GM12878 (cell line): ENCODE results near the gene PRDM16. TPM values are rescaled to one million over a fixed set of nuclear protein-coding genes. Genes with fewer than 3 reads are reported as not detected.

Experiments used
- ATAC-seq: fragments of 200-7000 bp; cut with Tn5 transposase; 3 replicates; pipeline ENCODE4 v1.9.1; 2020; ENCODE audit warnings: mild to moderate bottlenecking, moderate library complexity
- BruUV-seq: library from RNA; stranded (reverse); fragments of 400-500 nt; replicated peaks from 2 replicates; lab custom pipeline; 2021; lab: Mats Ljungman, UMichigan
- CTCF ChIA-PET: fragments of 300-600 bp; sonication (Branson Sonifier 250); formaldehyde crosslinking; extraction: SDS; loops from one replicate; lab custom pipeline; 2021; ENCODE audit warnings: inconsistent platforms; lab: Yijun Ruan, JAX
- POLR2A ChIA-PET: fragments of 350-600 bp; formaldehyde crosslinking; extraction: SDS; loops from one replicate; lab custom pipeline; 2021; ENCODE audit warnings: inconsistent platforms; lab: Charles Lee
- RAD21 ChIA-PET: fragments of 300-600 bp; sonication (Branson Sonifier 250); formaldehyde crosslinking; loops from one replicate; lab custom pipeline; 2023; ENCODE audit warnings: antibody characterized with exemption; ENCODE audit not compliant: unreplicated experiment; lab: Charles Lee
- SMC1A ChIA-PET: fragments of 300-600 bp; sonication (Branson Sonifier 250); formaldehyde crosslinking; loops from one replicate; lab custom pipeline; 2023; ENCODE audit not compliant: unreplicated experiment, uncharacterized antibody; lab: Charles Lee
- DNase-seq: peaks from one replicate; pipeline ENCODE4 v3.0.0-alpha.2; 2011; ENCODE audit warnings: low read depth, low spot score
- FAIRE-seq: peaks from 3 replicates; lab custom pipeline; 2011; peaks lifted over from hg19 to GRCh38; lab: Jason Lieb, UNC
- H2AFZ ChIP-seq: 2 replicates; pipeline ENCODE4 v1.6.0; 2011; ENCODE audit warnings: low read depth, low read length, control low read depth; ENCODE audit not compliant: control insufficient read depth
- H3K27ac ChIP-seq: 2 replicates; pipeline ENCODE4 v1.5.1; 2011; ENCODE audit warnings: control low read depth; ENCODE audit not compliant: control insufficient read depth, insufficient read depth
- H3K27me3 ChIP-seq, 2 experiments: replicated peaks in 1 of 2; 2 replicates each; pipeline versions ENCODE4 v1.6.0 to v1.6.1; 2011; ENCODE audit warnings: low read length in 1 of 2; ENCODE audit not compliant: control insufficient read depth in 2 of 2, insufficient read depth in 2 of 2
- H3K36me3 ChIP-seq, 2 experiments: 2 replicates each; pipeline ENCODE4 v1.5.1; 2011; ENCODE audit warnings: low read length in 1 of 2; ENCODE audit not compliant: control insufficient read depth in 2 of 2, insufficient read depth in 2 of 2
- H3K4me1 ChIP-seq: 2 replicates; pipeline ENCODE4 v1.6.1; 2011; ENCODE audit warnings: mild to moderate bottlenecking, low read length, moderate library complexity, mixed read lengths; ENCODE audit not compliant: control insufficient read depth, insufficient read depth
- H3K4me2 ChIP-seq: 2 replicates; pipeline ENCODE4 v1.6.0; 2011; ENCODE audit warnings: control low read depth; ENCODE audit not compliant: control insufficient read depth, insufficient read depth
- H3K4me3 ChIP-seq: fragments of 200-600 bp; sonication (generic); 2 replicates; pipeline ENCODE4 v1.5.1; 2016
- H3K79me2 ChIP-seq: 2 replicates; pipeline ENCODE4 v1.6.0; 2011; ENCODE audit warnings: low read length; ENCODE audit not compliant: control insufficient read depth, insufficient read depth
- H3K9ac ChIP-seq: 2 replicates; pipeline ENCODE4 v1.8.0; 2011; ENCODE audit warnings: low read length, control low read depth, mixed read lengths; ENCODE audit not compliant: control insufficient read depth, insufficient read depth
- H3K9me3 ChIP-seq: replicated peaks from 3 replicates; pipeline ENCODE4 v1.5.1; 2011; ENCODE audit warnings: mild to moderate bottlenecking, low read length; ENCODE audit not compliant: control insufficient read depth, insufficient read depth
- H4K20me1 ChIP-seq: 2 replicates; pipeline ENCODE4 v1.6.0; 2011; ENCODE audit not compliant: control insufficient read depth, insufficient read depth
- EGR1 ChIP-seq, 2 experiments: IDR thresholded peaks; 1 replicate in 1 of 2; 2 replicates in 1 of 2; pipeline ENCODE4 v1.6.1; 2011 to 2012; ENCODE audit warnings: low read depth in 2 of 2, low read length in 2 of 2, borderline replicate concordance in 1 of 2, mild to moderate bottlenecking in 1 of 2, moderate library complexity in 1 of 2
- MEF2A ChIP-seq: IDR thresholded peaks from 2 replicates; pipeline ENCODE4 v1.6.1; 2011; ENCODE audit warnings: low read depth, mild to moderate bottlenecking, low read length, moderate library complexity; ENCODE audit not compliant: insufficient read depth
- POLR2AphosphoS2 ChIP-seq: IDR thresholded peaks from 2 replicates; pipeline ENCODE4 v1.6.1; 2011; ENCODE audit warnings: low read depth, mild to moderate bottlenecking, low read length, improper control_type of control experiment, moderate library complexity
- SMC3 ChIP-seq: IDR thresholded peaks from 2 replicates; pipeline ENCODE4 v1.6.1; 2011; ENCODE audit warnings: low read length, improper control_type of control experiment, borderline replicate concordance
- SP1 ChIP-seq: IDR thresholded peaks from one replicate; pipeline ENCODE4 v1.6.1; 2011; ENCODE audit warnings: low read depth, low read length
- YBX1 ChIP-seq: fragments of 450-650 bp; IDR thresholded peaks from 2 replicates; pipeline ENCODE4 v1.6.1; 2016; ENCODE audit warnings: antibody characterized with exemption
- ZNF217 ChIP-seq: fragments of 450-650 bp; IDR thresholded peaks from 2 replicates; pipeline ENCODE4 v1.6.1; 2017; ENCODE audit warnings: antibody characterized with exemption, mild to moderate bottlenecking
- ZNF622 ChIP-seq: fragments of 450-650 bp; IDR thresholded peaks from 2 replicates; pipeline ENCODE4 v1.6.1; 2017; ENCODE audit warnings: mild to moderate bottlenecking, inconsistent platforms
- WGBS: methylation state at CpG from one replicate; pipeline ENCODE4 v1.1.6; 2016; ENCODE audit warnings: low lambda C conversion rate; ENCODE audit not compliant: insufficient replicate concordance, insufficient coverage; ENCODE audit errors: missing lambda C conversion rate; 5-methylcytosine and 5-hydroxymethylcytosine counted together
- in situ Hi-C: fragments of 300-500 bp; cut with MboI; formaldehyde crosslinking; loops from 9 replicates; pipeline ENCODE4 v1.14.3; 2018; ENCODE audit warnings: mixed read lengths
- intact Hi-C: fragments of 100-400 bp; cut with micrococcal nuclease; formaldehyde crosslinking; loops from one replicate; pipeline ENCODE4 v1.14.2; 2022; ENCODE audit not compliant: unreplicated experiment
- polyA plus RNA-seq, 11 experiments: library from polyadenylated mRNA; depleted of rRNA in 4 of 11; unstranded in 6 of 11; stranded (reverse) in 5 of 11; fragments of >200 nt; fragmentation: Nextera tagmentation in 4 of 11; fragmentation: Illumina TruSeq in 1 of 11; extraction: Ambion mirVana in 4 of 11; extraction: Trizol in 1 of 11; gene quantifications; 1 replicate in 1 of 11; 2 replicates in 10 of 11; pipeline versions ENCODE4 v1.2.1 to v1.2.3, GENCODE V29; 2011 to 2016; ENCODE audit warnings: inconsistent platforms in 2 of 11, missing spikeins in 2 of 11, low read depth in 1 of 11
- total RNA-seq, 4 experiments: library from RNA; depleted of rRNA in 3 of 4; stranded (reverse); fragments of >200 nt in 3 of 4; fragmentation: Illumina TruSeq in 1 of 4; extraction: Trizol in 1 of 4; gene quantifications; 2 replicates each; pipeline versions ENCODE4 v1.2.1 to v1.2.3, GENCODE V29; 2013 to 2021
- TF ChIP-seq, protein P1 (sequence below): fragments of 150-350 bp; IDR thresholded peaks from 2 replicates; pipeline ENCODE4 v1.6.1; 2016; ENCODE audit warnings: low read depth, low read length

The PRDM16 gene
- total and polyA plus RNA-seq, 10 of the 15 experiments (the other 5 are each of a cell fraction or from before 2014, with no cell fraction given): 0.03 TPM; not detected in 9

DNA sequence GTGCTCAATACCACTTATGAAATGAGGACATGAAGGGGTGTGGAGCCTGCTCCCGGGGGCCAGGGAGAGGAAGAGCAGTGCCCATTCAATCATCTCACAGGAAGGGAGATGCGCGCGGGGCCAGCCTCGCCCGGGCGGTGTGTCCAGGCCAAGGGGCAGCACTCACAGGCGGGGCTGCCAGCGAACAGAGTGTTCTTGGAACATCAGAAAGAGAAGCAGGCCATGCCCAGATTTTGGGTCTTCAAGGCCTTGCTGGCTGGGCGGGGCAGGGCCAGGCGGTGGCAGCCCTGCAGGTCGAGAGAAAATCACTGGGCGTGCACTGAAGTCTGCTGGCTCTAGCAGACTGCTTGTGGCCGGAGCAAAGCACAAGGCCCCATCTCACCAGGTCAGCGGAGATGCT lies 168.6 kb downstream of the PRDM16 start:
- Histone ChIP-seq H3K4me2 (no peak overlapping the region), H3K4me3 (no peak overlapping the region), H2AFZ (no peak overlapping the region), H3K4me1 (no peaks in the 10 kb centered on the region), H3K9me3 (no peaks in the 10 kb centered on the region), H3K27me3 (no peaks in the 10 kb centered on the region), H3K27ac (no peak overlapping the region)
- no peak for ATAC-seq
- RAD21 ChIA-PET: no interaction called here
- no peak for FAIRE-seq
- POLR2A ChIA-PET: no interaction called here
- SMC1A ChIA-PET: no interaction called here
- CTCF ChIA-PET: no interaction called here
- 51% methylated on average over 15 of the region's 15 CpGs for WGBS
- no TSS peak for BruUV-seq
- intact Hi-C loops: no loop called here
- TF ChIP-seq SMC3 (no peak), YBX1 (no peak), SP1 (no peak), ZNF217 (no peak), MEF2A (no peak), EGR1 (IDR thresholded peaks at IDR 0.05; ENCODE audit: borderline replicate concordance in 1 of 2, low read depth in 2 of 2, low read length in 2 of 2) (no peak), ZNF622 (no peak), POLR2AphosphoS2 (no peak)
- TF ChIP-seq, protein P1, sequence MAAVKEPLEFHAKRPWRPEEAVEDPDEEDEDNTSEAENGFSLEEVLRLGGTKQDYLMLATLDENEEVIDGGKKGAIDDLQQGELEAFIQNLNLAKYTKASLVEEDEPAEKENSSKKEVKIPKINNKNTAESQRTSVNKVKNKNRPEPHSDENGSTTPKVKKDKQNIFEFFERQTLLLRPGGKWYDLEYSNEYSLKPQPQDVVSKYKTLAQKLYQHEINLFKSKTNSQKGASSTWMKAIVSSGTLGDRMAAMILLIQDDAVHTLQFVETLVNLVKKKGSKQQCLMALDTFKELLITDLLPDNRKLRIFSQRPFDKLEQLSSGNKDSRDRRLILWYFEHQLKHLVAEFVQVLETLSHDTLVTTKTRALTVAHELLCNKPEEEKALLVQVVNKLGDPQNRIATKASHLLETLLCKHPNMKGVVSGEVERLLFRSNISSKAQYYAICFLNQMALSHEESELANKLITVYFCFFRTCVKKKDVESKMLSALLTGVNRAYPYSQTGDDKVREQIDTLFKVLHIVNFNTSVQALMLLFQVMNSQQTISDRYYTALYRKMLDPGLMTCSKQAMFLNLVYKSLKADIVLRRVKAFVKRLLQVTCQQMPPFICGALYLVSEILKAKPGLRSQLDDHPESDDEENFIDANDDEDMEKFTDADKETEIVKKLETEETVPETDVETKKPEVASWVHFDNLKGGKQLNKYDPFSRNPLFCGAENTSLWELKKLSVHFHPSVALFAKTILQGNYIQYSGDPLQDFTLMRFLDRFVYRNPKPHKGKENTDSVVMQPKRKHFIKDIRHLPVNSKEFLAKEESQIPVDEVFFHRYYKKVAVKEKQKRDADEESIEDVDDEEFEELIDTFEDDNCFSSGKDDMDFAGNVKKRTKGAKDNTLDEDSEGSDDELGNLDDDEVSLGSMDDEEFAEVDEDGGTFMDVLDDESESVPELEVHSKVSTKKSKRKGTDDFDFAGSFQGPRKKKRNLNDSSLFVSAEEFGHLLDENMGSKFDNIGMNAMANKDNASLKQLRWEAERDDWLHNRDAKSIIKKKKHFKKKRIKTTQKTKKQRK: no peak
- TF ChIP-seq, all 136 proteins: peak for 0
- H4K20me1 ChIP-seq: no peaks in the 10 kb centered on the region
- no peaks in the 10 kb centered on the region for H3K79me2 ChIP-seq
- H3K36me3 ChIP-seq: no peaks in the 10 kb centered on the region
- H3K9ac ChIP-seq: no peak overlapping the region
- in situ Hi-C loops: no loop called here
- no peak for DNase-seq
